Activated T-cell treated with anti-CD3 and anti-CD28 coated beads, Interleukin-2, amount 50 U/mL, for 72 hours (primary cell): Measurements from ENCODE around the gene PPARA. TPM values are rescaled to one million over a fixed set of nuclear protein-coding genes. Genes with fewer than 3 reads are reported as not detected.

Experiments used
- ATAC-seq, 2 donors: fragments of 150-1000 bp; cut with Tn5 transposase; replicated peaks in 1 of 2; 2 replicates each; pipeline ENCODE4 v1.10.0; 2021; ENCODE audit warnings: moderate library complexity in 2 of 2, mild to moderate bottlenecking in 1 of 2
- DNase-seq, 2 donors: peaks; one replicate each; pipeline ENCODE4 v3.0.0; 2021 to 2022; ENCODE audit warnings: mixed read lengths in 1 of 2
- H3K27ac Mint-ChIP-seq: one replicate; pipeline ENCODE4 v1.8.0; 2022; ENCODE audit warnings: mild to moderate bottlenecking, moderate library complexity, mixed read lengths
- H3K27me3 Mint-ChIP-seq: one replicate; pipeline ENCODE4 v1.8.0; 2022; ENCODE audit warnings: low read depth, mixed read lengths
- H3K36me3 Mint-ChIP-seq, 2 donors: one replicate each; pipeline ENCODE4 v1.8.0; 2022; ENCODE audit warnings: mixed read lengths in 2 of 2, mild to moderate bottlenecking in 1 of 2; ENCODE audit not compliant: insufficient read depth in 2 of 2
- H3K4me1 Mint-ChIP-seq: one replicate; pipeline ENCODE4 v1.8.0; 2022; ENCODE audit warnings: low read depth, mixed read lengths
- H3K4me3 Mint-ChIP-seq, 2 donors: one replicate each; pipeline ENCODE4 v1.8.0; 2022; ENCODE audit warnings: mild to moderate bottlenecking in 2 of 2, mixed read lengths in 2 of 2, moderate library complexity in 2 of 2
- H3K9me3 Mint-ChIP-seq, 2 donors: one replicate each; pipeline ENCODE4 v1.8.0; 2022; ENCODE audit warnings: mixed read lengths in 2 of 2
- total RNA-seq, 2 donors: library from RNA; stranded (reverse); gene quantifications; one replicate each; pipeline ENCODE4 v1.2.3, GENCODE V29; 2022

PPARA gene
- total RNA-seq, 2 donors from 2014 or later = 14.8 to 16.6 TPM

GRCh38 chr22:46117206-46118199 is 32.8 kb upstream of the PPARA start:
- H3K27me3 Mint-ChIP-seq = no peaks in the 10 kb centered on the region
- ATAC-seq (no peak), DNase-seq (no peak)
- H3K36me3 Mint-ChIP-seq = no peaks in the 10 kb centered on the region
- H3K27ac Mint-ChIP-seq = no peak overlapping the region
- no peaks in the 10 kb centered on the region for H3K9me3 Mint-ChIP-seq
- H3K4me3 Mint-ChIP-seq = no peak overlapping the region
- H3K4me1 Mint-ChIP-seq = no peaks in the 10 kb centered on the region

GRCh38 chr22:46119093-46119728 is 31.1 kb upstream of the PPARA start:
- DNase-seq (no peak), ATAC-seq (no peak)
- no peaks in the 10 kb centered on the region for H3K36me3 Mint-ChIP-seq
- H3K4me3 Mint-ChIP-seq = no peak overlapping the region
- no peaks in the 10 kb centered on the region for H3K9me3 Mint-ChIP-seq
- H3K4me1 Mint-ChIP-seq = no peaks in the 10 kb centered on the region
- H3K27ac Mint-ChIP-seq = no peak overlapping the region
- no peaks in the 10 kb centered on the region for H3K27me3 Mint-ChIP-seq

- no peaks in the 10 kb centered on the region for H3K36me3 Mint-ChIP-seq
- no peak for ATAC-seq
- H3K4me3 Mint-ChIP-seq = no peak overlapping the region
- no peak overlapping the region for H3K27ac Mint-ChIP-seq
- no peaks in the 10 kb centered on the region for H3K4me1 Mint-ChIP-seq
- H3K27me3 Mint-ChIP-seq = no peaks in the 10 kb centered on the region
- no peaks in the 10 kb centered on the region for H3K9me3 Mint-ChIP-seq
- DNase-seq = no peak
Observed at GRCh38 chr22:46119729-46120419, 30.5 kb upstream of the PPARA start.

- DNase-seq (no peak), ATAC-seq (no peak)
- H3K36me3 Mint-ChIP-seq = no peaks in the 10 kb centered on the region
- H3K4me3 Mint-ChIP-seq = no peak overlapping the region
- H3K27ac Mint-ChIP-seq = no peak overlapping the region
- no peaks in the 10 kb centered on the region for H3K9me3 Mint-ChIP-seq
- no peaks in the 10 kb centered on the region for H3K4me1 Mint-ChIP-seq
- H3K27me3 Mint-ChIP-seq = no peaks in the 10 kb centered on the region
Observed at GRCh38 chr22:46120420-46120737, 29.9 kb upstream of the PPARA start.

- ATAC-seq = no peak
Observed at GRCh38 chr22:46121079-46121478, 29.2 kb upstream of the PPARA start.

GRCh38 chr22:46121523-46122287 is 28.6 kb upstream of the PPARA start:
- no peaks in the 10 kb centered on the region for H3K4me1 Mint-ChIP-seq
- H3K27me3 Mint-ChIP-seq = no peaks in the 10 kb centered on the region
- H3K36me3 Mint-ChIP-seq = no peaks in the 10 kb centered on the region
- no peak overlapping the region for H3K4me3 Mint-ChIP-seq
- H3K27ac Mint-ChIP-seq = no peak overlapping the region
- no peak for DNase-seq
- no peak for ATAC-seq
- no peaks in the 10 kb centered on the region for H3K9me3 Mint-ChIP-seq

More at GRCh38 chr22:46121079-46121478, 29.2 kb upstream of the PPARA start:
- Mint-ChIP-seq H3K27me3 (no peaks in the 10 kb centered on the region), H3K36me3 (no peaks in the 10 kb centered on the region), H3K4me1 (no peaks in the 10 kb centered on the region), H3K4me3 (no peak overlapping the region), H3K27ac (no peak overlapping the region), H3K9me3 (no peaks in the 10 kb centered on the region)
- no peak for DNase-seq

GRCh38 chr22:46122511-46122971 is 27.8 kb upstream of the PPARA start:
- Mint-ChIP-seq H3K27me3 (no peaks in the 10 kb centered on the region), H3K9me3 (no peaks in the 10 kb centered on the region), H3K36me3 (no peaks in the 10 kb centered on the region), H3K4me3 (no peak overlapping the region), H3K27ac (no peak overlapping the region), H3K4me1 (no peaks in the 10 kb centered on the region)
- DNase-seq (peak; percentile 74 to 81), ATAC-seq (peak; percentile 76 to 79)

- H3K4me1 Mint-ChIP-seq = no peaks in the 10 kb centered on the region
- no peak for ATAC-seq
- H3K27ac Mint-ChIP-seq = no peak overlapping the region
- H3K36me3 Mint-ChIP-seq = no peaks in the 10 kb centered on the region
- H3K9me3 Mint-ChIP-seq = no peaks in the 10 kb centered on the region
- no peak for DNase-seq
- H3K4me3 Mint-ChIP-seq = no peak overlapping the region
- H3K27me3 Mint-ChIP-seq = no peaks in the 10 kb centered on the region
Observed at GRCh38 chr22:46122980-46123693, 27.2 kb upstream of the PPARA start.

- no peaks in the 10 kb centered on the region for H3K4me1 Mint-ChIP-seq
- ATAC-seq (no peak), DNase-seq (no peak)
- H3K27ac Mint-ChIP-seq = no peak overlapping the region
- no peaks in the 10 kb centered on the region for H3K27me3 Mint-ChIP-seq
- no peaks in the 10 kb centered on the region for H3K9me3 Mint-ChIP-seq
- H3K4me3 Mint-ChIP-seq = no peak overlapping the region
- no peaks in the 10 kb centered on the region for H3K36me3 Mint-ChIP-seq
Observed at GRCh38 chr22:46123694-46124382, 26.5 kb upstream of the PPARA start.

- no peaks in the 10 kb centered on the region for H3K36me3 Mint-ChIP-seq
- DNase-seq = no peak
- H3K9me3 Mint-ChIP-seq = no peaks in the 10 kb centered on the region
- H3K4me3 Mint-ChIP-seq = no peak overlapping the region
- no peaks in the 10 kb centered on the region for H3K27me3 Mint-ChIP-seq
- no peak overlapping the region for H3K27ac Mint-ChIP-seq
- no peaks in the 10 kb centered on the region for H3K4me1 Mint-ChIP-seq
- no peak for ATAC-seq
Observed at GRCh38 chr22:46124383-46125144, 25.8 kb upstream of the PPARA start.

GRCh38 chr22:46125311-46125710 is 25.0 kb upstream of the PPARA start:
- no peaks in the 10 kb centered on the region for H3K4me1 Mint-ChIP-seq
- H3K9me3 Mint-ChIP-seq = no peaks in the 10 kb centered on the region
- no peak overlapping the region for H3K4me3 Mint-ChIP-seq
- H3K27ac Mint-ChIP-seq = no peak overlapping the region
- H3K27me3 Mint-ChIP-seq = no peaks in the 10 kb centered on the region
- no peaks in the 10 kb centered on the region for H3K36me3 Mint-ChIP-seq
- DNase-seq = no peak
- no peak for ATAC-seq
